NCI-H1694 (cell line): ENCODE measurements around the gene RBBP7.
A peak's percentile ranks its signal among the peaks of the same experiment; 100 is the strongest.

Source experiments
- DNase-seq: peaks from one replicate; lab custom pipeline; 2025; lab: John Stamatoyannopoulos, UW

The RBBP7 gene

DNA sequence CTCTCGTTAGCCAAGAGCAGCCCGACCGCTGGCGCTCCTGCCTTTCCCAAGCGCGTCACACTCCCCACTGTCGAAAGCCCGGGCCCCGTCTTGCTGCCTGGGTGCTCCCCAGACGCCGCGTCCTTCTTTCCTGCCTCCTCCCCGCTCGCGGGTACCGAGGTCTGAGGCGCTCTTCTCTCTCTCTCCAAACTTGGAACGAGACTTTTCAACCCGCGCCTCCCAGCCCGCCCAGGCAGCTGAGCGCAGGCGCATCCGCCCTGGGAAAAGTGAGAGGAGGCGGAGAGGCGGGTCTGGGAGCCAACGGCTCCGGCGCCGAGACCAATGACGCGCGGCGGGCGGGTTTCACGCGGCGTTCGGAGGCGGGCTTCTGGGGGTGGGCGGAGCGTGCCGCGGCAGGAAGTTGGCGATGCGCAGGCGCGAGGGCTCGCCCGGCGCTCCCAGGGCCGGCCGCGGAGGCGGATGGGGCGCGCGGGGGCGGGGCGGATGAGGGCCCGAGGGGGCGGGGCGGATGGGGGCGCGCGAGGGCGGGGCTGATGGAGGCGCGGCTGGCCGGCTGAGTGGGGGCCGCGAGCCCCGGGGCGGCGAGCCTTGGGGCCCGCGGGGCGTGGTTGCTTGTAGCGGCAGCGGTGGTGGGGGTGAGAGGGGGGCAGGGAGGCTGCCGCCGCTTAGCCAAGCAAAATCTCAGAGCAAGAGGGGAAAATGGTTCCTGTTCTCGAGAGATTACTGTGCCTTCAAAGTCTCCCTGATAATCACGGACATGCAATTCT, at the start of gene RBBP7:
Gene RBBP7 (minus strand): TSS at position 268 of the 767 bp plus-strand sequence. CDS start 309 bp downstream, outside the sequence.
- DNase-seq = peak; percentile 51

DNA sequence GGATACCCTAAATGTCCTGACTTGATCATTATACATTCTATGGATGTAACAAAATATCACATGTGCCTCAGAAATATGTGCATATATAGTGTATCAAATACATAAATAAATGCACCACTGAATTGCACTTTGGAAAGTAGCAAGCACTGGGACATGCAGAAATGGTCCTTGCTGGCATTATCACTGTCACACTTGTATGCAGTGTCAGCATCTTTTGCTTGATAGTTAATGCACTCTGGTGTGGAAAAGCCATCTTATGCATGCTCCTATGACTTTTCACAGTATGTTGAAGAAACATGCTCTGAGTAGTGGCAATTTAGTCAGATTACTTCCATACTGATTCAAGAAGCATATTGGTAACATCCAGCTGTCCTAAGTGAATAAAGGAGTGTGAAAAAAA, 48.8 kb upstream of the RBBP7 start:
- DNase-seq = no peak

DNA sequence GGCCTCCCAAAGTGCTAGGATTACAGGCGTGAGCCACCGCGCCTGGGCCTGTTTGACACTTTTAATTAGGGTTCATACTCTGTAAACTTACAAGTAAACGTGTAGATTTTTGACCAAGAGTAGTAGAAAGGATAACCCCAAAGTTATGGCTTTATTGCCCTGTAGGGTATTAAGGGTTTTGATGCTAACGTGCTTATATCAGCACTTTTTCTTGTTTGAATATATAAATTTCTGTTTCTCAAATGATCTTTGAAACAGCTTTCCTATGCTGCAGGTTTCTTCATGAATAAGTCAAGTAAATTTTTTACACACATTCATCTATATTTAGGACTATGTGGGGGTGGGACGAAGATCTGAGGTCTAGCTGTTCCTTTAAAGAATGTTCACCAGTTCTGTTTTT, 47.0 kb upstream of the RBBP7 start:
- DNase-seq = no peak

DNA sequence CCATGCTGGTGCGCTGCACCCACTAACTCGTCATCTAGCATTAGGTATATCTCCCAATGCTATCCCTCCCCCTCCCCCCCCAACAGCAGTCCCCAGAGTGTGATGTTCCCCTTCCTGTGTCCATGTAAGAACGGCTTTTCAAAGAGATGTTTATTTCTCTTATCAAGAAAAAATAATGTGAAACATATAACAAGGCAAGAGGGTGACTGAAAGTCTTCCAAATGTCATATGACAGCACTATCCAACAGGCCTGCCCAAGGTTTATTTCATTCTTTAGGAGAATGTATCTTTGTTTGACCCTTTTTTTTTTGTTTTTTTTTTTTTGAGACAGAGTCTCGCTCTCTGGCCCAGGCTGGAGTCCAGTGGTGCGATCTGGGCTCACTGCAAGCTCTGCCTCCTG, 46.4 kb upstream of the RBBP7 start:
- no peak for DNase-seq

DNA sequence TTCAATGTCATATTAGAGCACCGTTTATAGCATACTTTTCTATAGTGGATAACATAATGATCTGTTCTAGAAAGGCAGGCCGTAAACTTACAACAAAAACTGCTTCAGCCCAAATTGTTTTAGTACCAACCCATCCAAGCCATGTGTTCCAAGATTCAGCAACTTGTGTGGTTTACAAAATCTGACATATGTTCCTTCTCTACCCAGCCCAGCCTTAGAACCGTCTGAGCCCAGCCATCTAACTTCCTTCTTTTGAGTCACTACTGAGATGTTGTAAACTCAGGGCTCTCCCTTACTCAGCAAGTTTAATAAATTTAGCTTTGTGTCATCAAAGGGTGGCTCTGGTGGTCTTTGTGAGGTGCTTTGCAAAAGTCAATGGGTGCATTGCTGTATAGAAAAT, 43.9 kb upstream of the RBBP7 start:
- DNase-seq = no peak

DNA sequence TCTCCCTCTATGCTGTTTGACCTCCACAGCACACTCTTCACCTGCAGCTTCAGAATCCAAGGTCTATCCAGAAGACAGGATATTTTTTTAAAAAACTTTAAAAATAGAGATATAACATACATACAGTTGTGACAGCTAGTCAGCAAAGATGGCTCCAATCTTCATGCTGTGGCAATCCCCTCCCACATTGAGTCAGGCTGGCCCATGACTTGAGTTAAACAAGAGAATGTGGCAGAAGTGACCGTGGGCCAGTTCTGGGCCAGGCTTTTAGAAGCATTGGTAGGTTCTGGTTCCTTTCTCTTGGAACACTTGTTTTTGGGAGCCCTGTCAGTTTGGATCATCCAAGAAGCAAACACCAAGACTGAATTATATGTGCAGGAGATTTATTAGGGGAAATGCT, 40.2 kb upstream of the RBBP7 start:
- no peak for DNase-seq

DNA sequence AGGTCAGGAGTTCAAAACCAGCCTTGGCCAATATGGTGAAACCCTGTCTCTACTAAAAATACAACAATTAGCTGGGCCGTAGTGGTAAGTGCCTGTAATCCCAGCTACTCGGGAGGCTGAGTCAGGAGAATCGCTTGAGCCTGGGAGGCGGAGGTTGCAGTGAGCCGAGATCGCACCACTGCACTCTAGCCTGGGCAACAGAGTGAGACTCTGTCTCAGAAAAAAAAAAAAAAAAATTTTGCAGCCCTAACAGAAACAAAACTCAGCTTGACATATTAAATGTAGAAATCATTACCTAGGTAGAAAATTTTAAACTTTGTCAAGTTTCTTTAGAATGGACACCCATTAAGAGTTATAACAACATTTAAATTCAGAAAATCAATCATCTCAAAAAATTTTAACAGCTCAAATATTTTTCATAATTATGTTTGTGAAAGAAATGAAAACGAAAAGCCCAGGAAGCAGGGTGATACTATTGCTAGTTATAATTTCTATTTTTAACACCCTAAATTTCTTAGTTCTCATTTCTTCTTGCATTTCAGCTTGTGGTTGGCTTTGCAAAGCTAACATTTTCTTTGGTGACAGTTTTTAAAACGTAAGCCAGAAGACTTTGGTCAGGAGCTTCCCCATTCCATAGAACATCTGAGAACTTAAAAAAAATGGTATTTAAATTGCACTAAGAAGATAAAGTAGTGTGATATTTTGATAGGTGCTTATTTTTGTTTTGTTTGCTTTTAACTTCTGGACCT, 33.3 kb upstream of the RBBP7 start:
- no peak for DNase-seq

DNA sequence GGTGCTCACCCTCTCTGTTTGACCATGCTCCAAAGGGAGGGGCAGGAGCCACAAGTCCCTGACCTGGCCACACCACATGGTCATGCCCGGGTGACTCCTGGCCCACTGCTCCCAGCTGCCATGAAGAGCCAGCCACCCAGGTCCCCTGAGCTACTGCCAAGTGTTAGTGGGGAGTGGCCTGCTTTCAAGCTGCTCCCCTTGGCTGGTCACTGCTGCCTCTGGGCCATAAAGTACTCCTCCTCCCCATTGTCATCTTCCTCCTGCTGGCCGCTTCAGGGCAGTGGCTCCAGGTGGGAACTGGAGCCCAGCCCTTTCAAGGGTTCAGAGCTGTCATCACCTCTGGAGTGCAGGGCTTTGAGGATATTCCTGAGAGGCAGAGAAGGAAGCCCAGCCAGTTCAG, 27.3 kb upstream of the RBBP7 start:
- no peak for DNase-seq

DNA sequence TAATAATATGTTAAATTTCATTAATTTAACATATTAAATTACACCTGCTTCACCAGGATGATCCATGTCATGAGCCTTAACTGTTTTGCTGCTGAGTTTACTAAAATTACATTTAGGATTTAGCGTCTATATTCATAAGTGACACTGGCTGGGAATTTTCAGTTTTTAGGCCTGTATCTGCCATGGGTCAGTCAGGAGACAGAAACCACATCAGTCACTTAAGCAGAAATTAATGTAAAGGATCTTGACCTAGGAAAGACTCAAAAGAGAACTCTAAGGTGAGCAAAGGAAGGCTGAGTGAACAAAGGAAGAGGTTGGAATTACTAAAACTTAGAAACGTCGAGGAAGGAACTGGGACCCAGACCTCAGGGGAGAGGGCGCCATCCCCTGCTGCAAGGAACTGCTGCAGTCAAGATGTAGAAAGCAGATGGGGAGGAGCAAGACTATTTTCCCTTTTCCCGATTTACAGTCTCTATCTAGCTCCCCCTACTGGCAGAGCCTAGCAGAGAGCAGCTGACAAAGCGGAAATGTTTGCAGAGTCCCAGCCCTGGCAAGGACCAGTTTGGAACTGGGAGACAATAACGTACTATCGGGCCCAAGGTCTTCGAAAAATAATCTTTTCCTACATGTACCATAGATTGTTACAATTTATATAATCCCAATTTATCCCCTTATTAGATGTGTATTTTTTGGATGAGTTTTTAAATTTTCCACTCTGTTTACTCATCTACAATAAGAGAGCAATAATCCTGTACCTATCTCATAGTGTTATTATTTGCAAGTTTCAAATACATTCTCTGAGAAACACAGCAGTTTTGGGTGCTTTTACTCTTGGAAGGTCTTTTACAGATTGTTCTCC, 22.6 kb upstream of the RBBP7 start:
- DNase-seq = peak; percentile 13

DNA sequence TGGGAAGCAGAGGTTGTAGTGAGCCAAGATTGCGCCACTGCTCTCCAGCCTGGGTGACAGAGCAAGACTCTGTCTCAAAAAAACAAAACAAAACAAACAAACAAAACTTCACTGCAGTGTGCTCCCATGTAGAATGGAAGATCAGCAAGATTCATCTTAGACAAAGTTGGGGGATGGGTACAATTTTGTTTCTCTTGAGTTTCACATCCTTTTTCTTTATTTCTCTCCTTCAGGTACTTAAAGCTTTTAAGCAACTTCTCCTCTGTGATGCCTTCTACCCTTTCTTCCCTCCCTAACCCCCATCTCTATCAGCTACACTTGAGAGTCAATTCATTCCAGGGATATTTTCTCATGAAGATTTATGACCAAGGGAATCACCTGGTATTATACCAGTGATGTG, 15.5 kb upstream of the RBBP7 start:
- DNase-seq = no peak

DNA sequence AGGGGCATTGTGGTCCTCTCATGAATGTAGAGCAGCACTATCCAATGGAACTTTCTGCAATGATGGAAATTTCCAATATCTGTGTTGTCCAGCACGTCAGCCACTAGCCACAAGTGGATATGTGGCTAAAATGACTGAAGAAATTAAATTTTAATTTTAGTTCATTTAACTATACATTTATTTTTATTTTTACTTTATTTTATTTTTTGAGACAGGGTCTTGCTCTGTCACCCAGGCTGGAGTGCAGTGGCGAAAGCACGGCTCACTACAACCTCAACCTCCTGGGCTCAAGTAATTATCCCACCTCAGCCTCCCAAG, 13.3 kb upstream of the RBBP7 start:
- DNase-seq = no peak

DNA sequence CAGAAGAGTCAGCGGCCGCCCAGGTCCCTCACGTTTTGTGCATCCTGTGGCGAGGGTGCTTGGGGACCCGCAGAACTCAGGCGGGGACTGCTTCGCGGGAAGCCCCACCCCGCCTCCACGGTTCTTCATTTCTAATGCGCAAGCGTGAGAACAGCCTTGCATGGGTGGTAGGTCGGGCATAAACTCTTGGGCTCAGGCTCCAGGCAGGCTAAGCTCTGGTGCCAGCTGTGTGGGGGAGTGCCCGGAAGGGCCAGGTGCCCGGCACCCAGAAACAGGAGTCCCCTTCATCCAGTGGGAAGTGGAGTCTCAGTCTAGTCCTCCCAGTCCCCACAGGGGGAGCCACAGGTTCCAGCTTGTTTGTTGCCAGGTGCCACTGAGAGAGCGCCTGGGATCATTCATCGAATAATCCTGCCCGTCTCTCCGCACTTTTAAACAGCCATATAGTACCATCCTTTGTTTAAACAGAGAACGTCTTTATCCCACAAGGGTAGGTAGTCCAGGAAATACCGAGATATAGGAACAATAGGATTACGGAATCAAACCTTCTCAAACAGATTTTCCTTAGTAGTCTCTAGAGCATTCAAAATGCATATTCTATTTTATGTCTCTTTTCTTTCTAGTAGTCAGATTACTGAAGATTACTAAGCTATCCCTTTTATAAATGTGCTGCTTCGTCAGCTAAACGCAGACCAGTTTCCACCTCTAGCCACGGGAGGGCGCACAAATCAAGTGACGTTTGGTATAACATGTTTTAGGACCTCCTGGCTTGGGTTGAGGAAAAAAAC, 12.7 kb upstream of the RBBP7 start:
- DNase-seq = peak; percentile 60

DNA sequence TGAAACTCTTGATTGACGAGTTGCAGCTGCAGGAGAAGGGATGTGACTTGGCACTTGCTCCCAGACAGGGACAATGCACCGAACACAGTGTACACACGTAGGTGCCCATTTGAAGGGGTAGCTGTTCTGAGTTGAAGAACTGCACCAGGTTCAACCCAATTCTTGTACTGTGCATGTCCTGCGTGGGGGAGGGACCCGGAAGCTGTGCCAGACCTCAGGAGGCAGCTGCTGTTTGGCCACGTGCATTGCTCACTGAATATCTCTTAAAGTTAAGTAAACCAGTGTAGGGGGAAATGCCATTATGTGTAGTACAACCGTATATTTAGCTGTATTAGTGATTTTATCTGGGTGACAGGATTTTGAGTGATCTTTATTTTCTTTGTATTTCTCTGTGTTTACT, 12.0 kb upstream of the RBBP7 start:
- no peak for DNase-seq

DNA sequence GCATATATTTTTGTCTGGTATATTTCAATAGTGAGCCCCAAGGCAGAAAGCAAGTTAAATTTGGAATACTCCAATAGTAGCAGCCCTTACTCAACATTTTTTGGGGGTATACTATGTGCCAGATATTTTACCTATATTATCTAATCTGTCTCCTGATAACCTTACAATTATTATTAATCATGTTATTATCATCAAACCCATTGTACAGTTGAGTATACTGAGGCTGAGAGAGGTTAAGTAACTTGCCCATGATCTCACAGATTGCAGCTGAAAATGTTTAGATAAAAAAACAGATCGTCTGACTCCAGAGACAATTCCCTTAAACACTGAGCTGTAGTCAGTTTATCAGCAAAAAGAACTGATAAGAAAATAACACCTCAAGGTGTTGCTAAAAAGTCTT, 6.5 kb upstream of the RBBP7 start:
- no peak for DNase-seq

DNA sequence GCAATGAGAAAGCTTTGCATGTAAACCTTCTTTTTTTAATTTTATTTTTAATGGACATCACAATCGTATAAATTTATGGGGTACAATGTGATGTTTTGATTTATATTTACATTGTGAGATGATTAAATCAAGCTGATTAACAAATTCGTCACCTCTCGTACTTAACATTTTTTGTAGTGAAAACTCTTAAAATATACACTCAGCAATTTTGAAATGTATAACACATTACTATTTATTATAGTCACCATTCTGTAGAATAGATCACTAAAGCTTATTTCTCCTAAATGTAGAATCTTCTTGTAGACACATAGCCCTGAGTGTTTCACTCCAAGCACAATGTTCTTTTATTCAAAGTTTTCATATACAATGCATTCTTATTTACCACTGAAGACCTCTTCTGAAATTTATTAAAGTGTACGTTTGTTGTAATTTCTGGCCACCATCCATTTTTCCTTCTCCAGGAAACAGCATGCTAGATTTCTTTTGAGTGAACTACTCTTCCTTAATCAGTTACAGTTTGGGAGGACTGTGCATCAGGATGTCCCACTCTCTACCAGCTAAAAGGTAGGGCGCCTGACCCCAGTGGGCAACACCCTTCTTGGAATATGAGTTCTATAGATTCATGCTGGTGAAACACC, 4.4 kb upstream of the RBBP7 start:
- DNase-seq = no peak

DNA sequence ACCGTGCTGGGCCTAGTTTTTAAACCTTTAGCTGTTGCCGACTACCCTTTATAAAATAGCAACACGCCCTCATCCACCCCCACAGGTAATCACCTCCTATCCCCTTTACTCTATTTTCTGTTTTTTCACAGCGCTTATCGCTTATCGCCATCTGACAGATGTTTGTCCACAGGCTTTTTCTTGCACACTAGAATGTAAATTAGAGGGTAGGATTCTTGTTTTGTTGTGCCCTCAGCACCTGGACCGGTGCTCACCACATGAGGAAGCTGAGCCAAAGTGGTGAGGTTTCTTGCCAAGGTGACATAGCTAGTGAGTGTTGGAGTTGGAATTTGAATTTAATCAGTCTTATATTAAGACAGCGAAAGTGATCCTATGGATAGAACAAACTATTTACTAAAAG, 2.9 kb upstream of the RBBP7 start:
- DNase-seq = no peak

DNA sequence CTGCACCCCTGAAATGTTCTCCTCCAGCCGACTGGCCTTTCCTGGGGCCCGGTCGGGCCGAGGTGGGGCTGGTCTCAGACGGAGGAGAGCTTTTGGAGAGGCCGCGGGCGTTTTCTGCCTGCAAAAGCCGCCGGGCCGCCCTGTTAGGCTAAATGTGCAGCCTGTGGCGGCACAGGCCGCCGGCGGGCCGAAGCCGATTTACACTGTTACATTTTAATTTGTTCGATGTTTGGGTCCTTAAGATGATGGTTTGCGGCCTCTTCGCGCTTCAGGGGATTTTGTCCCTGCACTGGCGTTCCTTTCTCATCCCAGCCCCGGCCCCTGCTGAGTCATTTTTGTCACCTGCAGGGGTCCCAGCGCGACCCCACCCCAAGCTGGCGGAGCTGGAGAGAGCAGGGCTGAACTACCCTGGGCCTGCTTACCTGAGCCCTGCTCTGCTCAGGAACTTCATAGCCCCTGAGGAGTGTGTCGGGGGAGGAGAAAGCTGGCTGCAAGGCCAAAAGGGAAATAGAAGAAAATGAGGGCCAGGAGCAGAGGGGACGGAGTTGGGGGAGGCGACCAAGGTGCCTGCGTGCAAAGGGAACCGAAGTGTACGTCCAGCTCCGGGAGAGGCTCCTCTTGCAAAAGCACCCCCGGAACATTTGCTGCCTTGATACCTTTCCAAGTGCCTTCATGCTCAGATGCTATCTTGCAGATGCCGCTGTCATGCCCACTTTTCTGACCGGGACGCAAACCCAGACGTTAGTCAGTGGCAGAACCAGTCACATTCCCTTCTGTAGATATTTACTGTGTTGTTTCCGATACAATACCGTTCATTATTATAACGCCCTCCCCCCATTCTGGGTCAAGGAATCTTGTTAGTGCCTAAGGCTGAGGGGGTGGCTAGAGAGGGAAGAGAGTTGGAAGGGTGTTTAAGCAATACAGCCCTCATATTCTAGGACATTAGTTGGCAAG, 977 bp upstream of the RBBP7 start:
- DNase-seq = no peak

DNA sequence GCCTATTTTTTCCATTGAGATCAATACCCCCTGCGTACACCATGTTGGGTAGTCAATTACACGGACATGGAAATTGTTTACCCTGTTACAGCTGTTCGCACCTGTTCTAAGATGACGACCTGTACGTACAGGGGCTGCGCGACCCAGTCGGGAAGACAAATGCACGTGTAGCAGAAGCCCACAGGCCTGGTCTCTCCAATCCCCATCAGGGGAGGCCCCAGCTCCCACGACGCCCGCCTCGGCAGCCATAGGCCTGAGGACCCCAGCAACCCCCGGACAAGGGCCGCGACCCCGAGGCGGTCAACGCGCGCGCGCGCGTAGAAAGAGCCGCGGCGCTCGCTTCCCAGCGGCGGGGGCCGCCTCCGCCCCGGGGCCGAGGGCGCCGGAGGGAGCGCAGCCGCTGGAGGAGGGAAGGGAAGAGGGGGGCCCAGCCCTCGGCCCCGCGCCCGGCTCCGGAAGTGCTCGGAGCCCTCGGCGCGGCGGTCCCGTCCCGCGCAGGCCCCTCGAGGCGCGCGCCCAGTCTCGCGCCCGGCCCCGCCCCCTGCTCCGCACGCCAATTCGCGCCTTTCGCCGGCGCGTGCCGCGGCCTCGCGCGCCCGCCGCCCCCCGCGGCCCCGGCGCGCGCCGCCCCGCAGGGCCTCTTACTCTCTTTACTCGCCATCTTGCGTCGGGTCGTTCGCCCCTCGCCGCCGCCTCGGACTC, 618 bp downstream of the RBBP7 start:
- DNase-seq = no peak

DNA sequence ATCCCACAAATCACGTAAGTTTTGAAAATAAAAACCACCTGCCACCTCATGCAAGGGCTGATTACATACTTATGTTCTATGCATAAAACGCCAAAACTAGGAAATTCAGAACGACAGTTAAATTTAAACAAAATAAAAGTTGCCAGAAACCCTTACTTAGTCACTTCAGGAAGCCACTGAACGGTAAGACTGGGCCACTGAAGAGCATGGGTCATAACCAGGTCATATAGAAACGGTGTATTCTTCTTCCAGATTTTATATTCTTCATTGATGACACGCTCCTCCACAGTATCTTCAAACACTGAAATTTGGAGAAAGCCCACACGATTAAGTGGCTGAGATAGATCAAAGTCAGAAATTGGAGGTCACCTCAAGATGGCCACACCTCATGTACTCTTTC, 1.2 kb downstream of the RBBP7 start:
- no peak for DNase-seq

DNA sequence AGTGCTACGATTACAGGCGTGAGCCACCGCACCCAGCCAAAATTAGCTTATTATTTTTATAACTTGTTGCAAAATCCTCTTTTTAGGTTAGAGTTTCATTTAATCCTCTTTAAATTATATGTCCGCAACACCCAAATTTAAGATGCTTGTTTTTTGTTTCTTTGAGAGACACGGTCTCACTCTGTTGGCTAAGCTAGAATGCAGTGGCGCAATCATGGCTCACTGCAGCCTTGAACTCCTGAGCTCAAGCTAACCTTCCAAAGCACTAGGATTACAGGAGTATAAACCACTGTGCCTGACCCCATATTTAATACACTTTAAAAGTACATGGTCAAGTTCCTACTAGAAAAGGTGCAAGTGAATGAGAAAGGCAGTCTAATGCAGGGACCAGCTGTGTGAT, 2.2 kb downstream of the RBBP7 start:
- DNase-seq = no peak
